ENCODE results near the gene DCAF6. TPM values are rescaled to one million over a fixed set of nuclear protein-coding genes. Genes with fewer than 3 reads are reported as not detected.

The DCAF6 gene
- total RNA-seq, 2 experiments from 2014 or later: 23.2 to 30.6 TPM

- H4K20me1 ChIP-seq (ENCODE audit: insufficient read depth, low read length): no peaks in the 10 kb centered on the region; the same call in 1 of the 2 replicates
- TF ChIP-seq CTCF (conservative IDR thresholded peaks at IDR 0.05; ENCODE audit: low read length) (no peak), EZH2phosphoT487 (IDR thresholded peaks at IDR 0.05; ENCODE audit: borderline replicate concordance, low read depth, low read length) (no peak)
These were observed 149.0 kb downstream of the DCAF6 start for GRCh38 chr1:168085401-168085872.

GRCh38 chr1:168086438-168086837 lies 150.0 kb downstream of the DCAF6 start:
- ChIA-PET CTCF (ENCODE audit: unreplicated experiment) (interaction anchor here (1.3 kb wide), 1 partner anchor 16 kb away, joined by 3 read pairs; no protein-coding TSS in a partner anchor), POLR2A (no interaction called here)
- Histone ChIP-seq H3K79me2 (ENCODE audit: insufficient read depth, low read depth, low read length) (no peaks in the 10 kb centered on the region), H3K4me1 (ENCODE audit: insufficient read depth, low read length, poor library complexity, severe bottlenecking) (no peaks in the 10 kb centered on the region), H2AFZ (ENCODE audit: low read length) (no peak overlapping the region), H3K4me3 (ENCODE audit: low read depth, low read length, poor library complexity, severe bottlenecking) (no peak overlapping the region), H3K9me3 (ENCODE audit: low read length) (no peaks in the 10 kb centered on the region), H3K9me2 (ENCODE audit: insufficient read depth, low read length) (no peaks in the 10 kb centered on the region), H3K4me2 (ENCODE audit: low read length) (no peak overlapping the region), H4K20me1 (ENCODE audit: insufficient read depth, low read length) (no peaks in the 10 kb centered on the region; the same call in 1 of the 2 replicates), H3K27ac (ENCODE audit: low read depth, low read length, poor library complexity, severe bottlenecking) (no peak overlapping the region), H3K36me3 (ENCODE audit: insufficient read depth, low read length) (no peaks in the 10 kb centered on the region)
- TF ChIP-seq CTCF (conservative IDR thresholded peaks at IDR 0.05; ENCODE audit: low read length) (0 out of 2 replicates have a peak, but pooled peaks have one; percentile 19), EZH2phosphoT487 (IDR thresholded peaks at IDR 0.05; ENCODE audit: borderline replicate concordance, low read depth, low read length) (no peak)
- intact Hi-C loops (cut with micrococcal nuclease; ENCODE audit: unreplicated experiment): loop anchor here (10.0 kb wide), 1 partner anchor 282 kb away; no protein-coding TSS in a partner anchor
- BruUV-seq (replicated peaks): no TSS peak
- DNase-seq (ENCODE audit: low spot score): no peak

More at GRCh38 chr1:168085401-168085872, 149.0 kb downstream of the DCAF6 start:
- Histone ChIP-seq H3K4me2 (ENCODE audit: low read length) (no peak overlapping the region), H3K27ac (ENCODE audit: low read depth, low read length, poor library complexity, severe bottlenecking) (no peak overlapping the region), H3K4me1 (ENCODE audit: insufficient read depth, low read length, poor library complexity, severe bottlenecking) (no peaks in the 10 kb centered on the region), H3K36me3 (ENCODE audit: insufficient read depth, low read length) (no peaks in the 10 kb centered on the region), H3K9me3 (ENCODE audit: low read length) (no peaks in the 10 kb centered on the region), H3K9me2 (ENCODE audit: insufficient read depth, low read length) (no peaks in the 10 kb centered on the region), H3K79me2 (ENCODE audit: insufficient read depth, low read depth, low read length) (no peaks in the 10 kb centered on the region), H3K4me3 (ENCODE audit: low read depth, low read length, poor library complexity, severe bottlenecking) (no peak overlapping the region), H2AFZ (ENCODE audit: low read length) (no peak overlapping the region)
- BruUV-seq (replicated peaks): no TSS peak
- intact Hi-C loops (cut with micrococcal nuclease; ENCODE audit: unreplicated experiment): loop anchor here (10.0 kb wide), 1 partner anchor 281 kb away; no protein-coding TSS in a partner anchor
- DNase-seq (ENCODE audit: low spot score): no peak
- ChIA-PET POLR2A (no interaction called here), CTCF (ENCODE audit: unreplicated experiment) (interaction anchor here (1.3 kb wide), 1 partner anchor 17 kb away, joined by 3 read pairs; no protein-coding TSS in a partner anchor)

GRCh38 chr1:168087696-168088095 lies 151.2 kb downstream of the DCAF6 start:
- BruUV-seq (replicated peaks): no TSS peak
- DNase-seq (ENCODE audit: low spot score): no peak
- no peaks in the 10 kb centered on the region for H3K4me1 ChIP-seq (ENCODE audit: insufficient read depth, low read length, poor library complexity, severe bottlenecking)
- no peaks in the 10 kb centered on the region for H3K79me2 ChIP-seq (ENCODE audit: insufficient read depth, low read depth, low read length)
- H3K9me3 ChIP-seq (ENCODE audit: low read length): no peaks in the 10 kb centered on the region
- H3K4me2 ChIP-seq (ENCODE audit: low read length): no peak overlapping the region
- TF ChIP-seq CTCF (conservative IDR thresholded peaks at IDR 0.05; ENCODE audit: low read length): no peak
- TF ChIP-seq EZH2phosphoT487 (IDR thresholded peaks at IDR 0.05; ENCODE audit: borderline replicate concordance, low read depth, low read length): no peak
- H3K4me3 ChIP-seq (ENCODE audit: low read depth, low read length, poor library complexity, severe bottlenecking): no peak overlapping the region
- ChIA-PET POLR2A (interaction anchor here (0.7 kb wide), 1 partner anchor 937 kb away, joined by 3 read pairs; no protein-coding TSS in a partner anchor), CTCF (ENCODE audit: unreplicated experiment) (no interaction called here)
- no peaks in the 10 kb centered on the region for H3K9me2 ChIP-seq (ENCODE audit: insufficient read depth, low read length)
- H3K27ac ChIP-seq (ENCODE audit: low read depth, low read length, poor library complexity, severe bottlenecking): no peak overlapping the region
- intact Hi-C loops (cut with micrococcal nuclease; ENCODE audit: unreplicated experiment): loop anchor here (10.0 kb wide), 1 partner anchor 283 kb away; no protein-coding TSS in a partner anchor
- no peaks in the 10 kb centered on the region for H3K36me3 ChIP-seq (ENCODE audit: insufficient read depth, low read length)
- H2AFZ ChIP-seq (ENCODE audit: low read length): no peak overlapping the region
- H4K20me1 ChIP-seq (ENCODE audit: insufficient read depth, low read length): no peaks in the 10 kb centered on the region; the same call in 1 of the 2 replicates
